ENCODE results near the gene CELF4.

DNA sequence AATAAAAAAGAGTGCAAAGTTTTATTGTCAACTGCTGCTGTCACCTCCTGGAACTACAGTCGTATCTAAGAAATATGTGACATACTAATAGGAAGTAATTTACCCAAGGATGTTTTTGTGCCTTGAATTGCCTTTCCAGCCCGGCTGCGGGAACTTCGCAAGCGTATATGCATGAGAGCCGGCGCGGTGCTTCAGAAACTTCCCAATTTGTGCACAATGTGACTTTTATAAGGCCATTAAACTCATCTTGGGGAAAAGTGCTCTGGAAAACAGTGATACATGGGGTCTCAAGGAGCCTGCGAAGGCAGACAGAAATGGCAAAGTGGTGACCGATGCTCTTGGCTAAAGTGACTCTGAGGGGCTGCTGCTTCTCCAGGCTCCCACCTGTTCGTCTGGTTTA, 41.7 kb upstream of the CELF4 start:
- no peak for TF ChIP-seq POLR2AphosphoS5 (IDR thresholded peaks at IDR 0.05; ENCODE audit: borderline replicate concordance, low read depth, low read length)
- no peak for TF ChIP-seq EZH2 (IDR thresholded peaks at IDR 0.05)
- TF ChIP-seq FOXP2 (optimal IDR thresholded peaks at IDR 0.05; ENCODE audit: control extremely low read depth, extremely low read length, insufficient read depth), result no peak

All from SK-N-MC (cell line).